DOHH2 (cell line): ENCODE measurements around the gene LIN37.
"Not testable (repeated sequence)": the region's sequence is repeated elsewhere in the genome, so short reads cannot be mapped to it uniquely, and the experiment has no call there.

Experiments used
- CTCF ChIP-seq: fragments of 200-600 bp; sonication (generic); IDR thresholded peaks from one replicate; pipeline ENCODE4 v1.5.1; 2014; ENCODE audit warnings: antibody characterized with exemption, mild to moderate bottlenecking, low read depth, low read length; ENCODE audit not compliant: poor library complexity, severe bottlenecking
- EZH2phosphoT487 ChIP-seq: fragments of 200-600 bp; sonication (generic); IDR thresholded peaks from 2 replicates; pipeline ENCODE4 v1.6.1; 2017; ENCODE audit warnings: borderline replicate concordance, mild to moderate bottlenecking, antibody characterized with exemption, low read length, moderate library complexity, mixed read lengths

DNA sequence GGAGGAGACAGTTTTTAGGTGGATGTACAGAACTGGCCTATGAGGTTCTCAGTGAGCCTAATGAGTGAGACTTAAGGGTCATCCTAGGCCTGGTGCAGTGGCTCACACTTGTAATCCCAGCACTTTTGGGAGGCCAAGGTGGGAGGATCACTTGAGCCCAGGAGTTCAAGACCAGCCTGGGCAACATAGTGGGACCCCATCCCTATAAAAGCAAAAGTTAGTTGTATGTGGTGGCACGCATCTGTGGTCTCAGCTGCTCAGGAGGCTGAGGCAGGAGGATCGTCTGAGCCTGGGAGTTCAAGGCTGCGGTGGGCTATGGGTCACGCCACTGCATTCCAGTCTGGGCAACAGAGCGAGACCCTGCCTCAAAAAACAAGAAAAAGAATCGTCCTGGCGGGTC lies 24.2 kb upstream of the LIN37 start:
- not testable (repeated sequence) for TF ChIP-seq CTCF, EZH2phosphoT487
